HG03060 (cell line): ENCODE data around the gene RUFY3.
"Not testable (repeated sequence)": the region's sequence is repeated elsewhere in the genome, so short reads cannot be mapped to it uniquely, and the experiment has no call there.

ENCODE experiments used
- ATAC-seq: cut with Tn5 transposase; IDR thresholded peaks from one replicate; pipeline ENCODE4 v1.9.1; 2021; ENCODE audit warnings: low read depth, moderate number of reproducible peaks; ENCODE audit not compliant: unreplicated experiment

RUFY3 gene

GRCh38 chr4:70838204-70838603, 116.4 kb downstream of the RUFY3 start:
- no peak for ATAC-seq

- ATAC-seq = peak; percentile 16
Observed at GRCh38 chr4:70838666-70839588, 117.2 kb downstream of the RUFY3 start.

DNA sequence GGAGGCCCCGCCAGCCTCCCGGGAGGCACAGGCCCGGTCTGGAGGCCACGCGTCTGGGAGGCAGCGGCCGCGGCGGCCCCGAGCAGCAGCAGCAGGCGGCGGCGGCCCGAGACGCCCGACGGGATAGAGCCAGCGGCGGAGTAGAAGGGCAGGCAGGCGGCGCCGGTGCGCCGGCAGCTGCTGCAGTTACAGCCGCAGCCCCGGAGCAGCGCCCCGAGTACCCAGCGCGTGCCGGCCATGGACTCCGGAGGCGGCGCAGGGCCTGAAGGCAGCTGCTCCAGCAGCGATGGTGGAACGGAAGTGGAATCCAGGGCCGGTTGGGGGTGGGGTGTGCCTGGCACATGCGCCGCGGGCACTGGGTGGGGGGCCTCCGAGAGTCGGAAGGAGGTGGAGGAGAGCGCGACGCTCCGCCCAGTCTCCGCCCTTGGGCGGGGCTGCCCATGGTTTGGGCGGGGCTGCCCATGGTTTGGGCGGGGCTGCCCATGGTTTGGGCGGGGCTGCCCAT, 117.9 kb downstream of the RUFY3 start, which contains the start of gene GRSF1:
GRSF1 (minus strand) TSS at position 302 of the 505 bp plus-strand sequence; CDS start at position 239, 63 bp downstream.
- peak; percentile 39 for ATAC-seq

DNA sequence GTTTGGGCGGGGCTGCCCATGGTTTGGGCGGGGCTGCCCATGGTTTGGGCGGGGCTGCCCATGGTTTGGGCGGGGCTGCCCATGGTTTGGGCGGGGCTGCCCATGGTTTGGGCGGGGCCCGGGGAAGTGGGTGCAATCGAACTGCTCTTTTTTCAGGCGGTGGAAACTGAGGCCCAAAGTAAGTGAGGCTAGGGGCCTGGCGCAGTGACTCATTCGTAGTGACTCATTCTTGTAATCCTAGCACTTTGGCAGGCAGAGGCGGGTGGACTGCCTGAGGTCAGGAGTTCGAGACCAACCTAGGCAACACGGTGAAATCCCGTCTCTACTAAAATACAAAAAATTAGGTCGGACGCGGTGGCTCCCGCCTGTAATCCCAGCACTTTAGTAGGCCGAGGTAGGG, 118.4 kb downstream of the RUFY3 start:
- ATAC-seq = not testable (repeated sequence)

DNA sequence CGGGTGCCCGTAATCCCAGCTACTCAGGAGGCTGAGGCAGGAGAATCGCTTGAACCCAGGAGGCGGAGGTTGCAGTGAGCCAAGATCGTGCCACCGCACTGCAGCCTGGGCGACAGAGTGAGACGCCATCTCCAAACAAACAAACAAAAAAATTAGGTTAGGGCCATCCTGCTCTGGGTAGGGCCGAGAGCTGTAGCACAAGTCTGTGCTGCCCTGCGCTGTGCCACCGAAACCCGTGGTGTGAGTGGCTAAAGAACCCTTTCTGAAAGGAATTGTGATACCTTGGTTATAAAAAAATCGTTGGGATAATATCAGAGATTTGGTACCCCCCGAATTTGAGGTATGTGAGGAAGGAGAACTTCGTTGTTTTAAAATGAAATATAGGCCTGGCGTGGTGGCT, 118.9 kb downstream of the RUFY3 start:
- ATAC-seq = not testable (repeated sequence)

DNA sequence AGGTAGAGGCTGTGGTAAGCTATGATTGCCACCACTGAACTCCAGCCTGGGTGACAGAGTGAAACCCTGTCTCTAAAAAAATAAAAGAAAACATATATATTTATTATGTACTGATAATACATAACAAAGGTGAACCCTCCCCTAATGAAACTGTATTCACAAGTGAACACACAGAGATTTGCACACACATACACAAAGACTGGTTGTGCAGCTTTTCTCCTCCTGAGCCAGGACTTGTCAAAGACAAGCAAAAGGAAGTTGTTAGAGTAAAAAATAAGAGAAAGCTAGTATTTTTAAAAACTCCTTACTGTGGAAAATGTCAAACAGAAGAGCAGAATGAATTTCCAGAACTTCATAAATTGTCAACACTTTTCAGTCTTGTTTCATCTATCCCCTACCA, 119.4 kb downstream of the RUFY3 start:
- no peak for ATAC-seq

DNA sequence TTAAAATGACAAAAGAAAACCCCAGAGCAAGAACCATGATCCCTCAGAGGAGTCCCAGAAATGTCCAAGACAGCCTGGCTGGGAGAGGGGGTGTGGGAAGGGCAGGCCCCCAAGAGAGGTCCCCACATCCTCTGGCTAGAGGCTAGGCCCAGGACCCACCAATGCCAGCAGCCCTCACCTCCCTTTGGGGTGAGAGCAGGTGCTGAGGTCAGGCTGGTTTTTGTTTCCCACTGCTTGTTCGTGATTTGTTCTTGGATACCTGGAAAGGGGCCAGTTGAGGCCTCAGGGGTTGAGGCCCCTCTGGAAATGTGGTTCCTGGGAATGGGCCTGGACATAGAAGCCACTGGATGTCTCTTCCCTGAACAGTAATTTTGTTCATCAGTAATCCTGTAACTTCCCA, 120.2 kb downstream of the RUFY3 start:
- ATAC-seq = no peak

GRCh38 chr4:70842761-70843435, 121.1 kb downstream of the RUFY3 start:
- no peak for ATAC-seq

GRCh38 chr4:70844180-70844579, 122.4 kb downstream of the RUFY3 start:
- no peak for ATAC-seq

DNA sequence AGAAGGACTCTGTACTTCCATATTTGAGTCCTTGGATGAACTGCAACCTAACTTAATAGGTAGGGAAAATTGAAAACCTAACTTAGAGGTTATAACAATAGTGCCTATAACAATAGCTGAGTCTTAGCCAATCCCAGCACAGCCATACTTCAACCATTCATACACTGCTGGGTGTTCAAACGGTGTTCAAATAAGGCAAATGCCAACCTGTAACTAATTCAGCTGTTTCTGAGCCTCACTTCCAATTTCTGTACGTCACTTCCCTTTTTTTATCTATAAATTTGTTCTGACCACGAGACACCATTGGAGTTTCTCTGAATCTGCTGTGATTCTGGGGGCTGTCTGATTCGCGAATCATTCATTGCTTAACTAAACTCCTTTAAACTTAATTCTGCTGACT, 127.5 kb downstream of the RUFY3 start:
- ATAC-seq = no peak

DNA sequence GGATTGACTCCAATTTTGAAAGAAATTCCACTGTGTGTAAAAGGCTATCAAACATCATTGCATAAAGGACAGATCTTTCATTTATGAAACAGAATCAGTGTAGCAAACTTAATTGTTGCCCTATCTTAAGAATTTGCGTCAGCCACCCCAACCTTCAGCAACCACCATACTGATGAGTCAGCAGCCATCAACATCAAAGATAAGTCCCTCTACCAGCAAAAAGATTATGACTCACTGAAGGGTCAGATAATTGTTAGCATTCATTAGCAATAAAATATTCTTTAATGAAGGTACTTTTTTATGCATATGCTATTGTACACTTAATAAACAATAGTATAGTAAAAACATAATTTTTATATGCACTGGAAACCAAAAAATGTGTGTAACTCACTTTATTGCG, 133.7 kb downstream of the RUFY3 start:
- ATAC-seq = no peak
